Measurements from ENCODE around the gene LHFPL2.

Gene LHFPL2

DNA sequence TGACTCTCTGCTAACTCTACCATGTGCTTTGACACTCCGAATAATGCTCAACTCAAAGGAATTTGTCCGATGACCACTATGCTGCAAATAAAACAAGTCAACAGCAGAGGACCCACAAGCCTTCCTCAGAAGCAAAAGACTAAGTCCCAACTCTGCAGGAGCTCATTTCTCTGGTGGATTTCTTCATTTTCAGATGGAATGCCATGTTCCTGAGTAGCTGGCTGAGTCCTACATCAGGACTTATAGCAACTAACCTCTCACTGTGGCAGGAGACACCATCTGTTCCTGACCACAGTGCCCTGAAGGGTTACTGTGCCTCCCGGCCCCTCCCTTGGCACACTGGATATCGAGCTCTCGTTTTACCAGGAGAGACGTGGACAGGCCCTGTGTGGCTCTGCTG is 20.8 kb downstream of the LHFPL2 start:
- TF ChIP-seq, protein P1, sequence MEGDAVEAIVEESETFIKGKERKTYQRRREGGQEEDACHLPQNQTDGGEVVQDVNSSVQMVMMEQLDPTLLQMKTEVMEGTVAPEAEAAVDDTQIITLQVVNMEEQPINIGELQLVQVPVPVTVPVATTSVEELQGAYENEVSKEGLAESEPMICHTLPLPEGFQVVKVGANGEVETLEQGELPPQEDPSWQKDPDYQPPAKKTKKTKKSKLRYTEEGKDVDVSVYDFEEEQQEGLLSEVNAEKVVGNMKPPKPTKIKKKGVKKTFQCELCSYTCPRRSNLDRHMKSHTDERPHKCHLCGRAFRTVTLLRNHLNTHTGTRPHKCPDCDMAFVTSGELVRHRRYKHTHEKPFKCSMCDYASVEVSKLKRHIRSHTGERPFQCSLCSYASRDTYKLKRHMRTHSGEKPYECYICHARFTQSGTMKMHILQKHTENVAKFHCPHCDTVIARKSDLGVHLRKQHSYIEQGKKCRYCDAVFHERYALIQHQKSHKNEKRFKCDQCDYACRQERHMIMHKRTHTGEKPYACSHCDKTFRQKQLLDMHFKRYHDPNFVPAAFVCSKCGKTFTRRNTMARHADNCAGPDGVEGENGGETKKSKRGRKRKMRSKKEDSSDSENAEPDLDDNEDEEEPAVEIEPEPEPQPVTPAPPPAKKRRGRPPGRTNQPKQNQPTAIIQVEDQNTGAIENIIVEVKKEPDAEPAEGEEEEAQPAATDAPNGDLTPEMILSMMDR (IDR thresholded peaks at IDR 0.05; ENCODE audit: insufficient read depth, low read length, missing control alignments) = no peak
- H3K4me3 ChIP-seq (ENCODE audit: low read depth, low read length) = no peak overlapping the region
- POLR2A ChIA-PET = interaction anchor here (0.6 kb wide), 1 partner anchor 101 kb away, joined by 3 read pairs; no protein-coding TSS in a partner anchor
- CTCF ChIA-PET = interaction anchor here (0.8 to 3.4 kb wide), 15 partner anchors 9 to 307 kb away, joined by 3 to 16 read pairs (median 3); no protein-coding TSS in a partner anchor
- DNase-seq (ENCODE audit: low read depth, low spot score) = no peak

DNA sequence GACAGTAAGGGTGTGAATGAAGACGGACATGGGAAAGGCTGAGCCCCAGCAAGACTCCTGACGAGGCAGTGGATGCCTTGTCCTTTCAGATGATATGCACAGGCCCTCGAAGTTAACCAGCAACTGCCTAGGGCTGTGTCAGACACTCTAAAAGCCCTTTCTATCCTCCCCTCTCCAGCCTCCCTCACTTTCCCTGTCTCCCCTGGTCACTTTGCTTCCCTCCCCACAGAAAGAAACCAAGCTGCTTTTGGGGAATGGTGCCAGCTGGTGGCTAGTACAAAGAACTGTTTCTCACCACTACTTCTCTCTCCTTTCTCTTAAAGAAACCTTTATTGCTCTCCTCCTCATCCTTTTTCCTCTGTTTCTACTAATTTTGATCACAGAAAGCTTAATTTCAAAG is 21.4 kb downstream of the LHFPL2 start:
- CTCF ChIA-PET = interaction anchor here (0.7 to 3.4 kb wide), 16 partner anchors 10 to 306 kb away, joined by 3 to 16 read pairs (median 3); no protein-coding TSS in a partner anchor
- H3K4me3 ChIP-seq (ENCODE audit: low read depth, low read length) = no peak overlapping the region
- DNase-seq (ENCODE audit: low read depth, low spot score) = no peak
- TF ChIP-seq, protein P1 (IDR thresholded peaks at IDR 0.05; ENCODE audit: insufficient read depth, low read length, missing control alignments) = peak; percentile 42
- POLR2A ChIA-PET = interaction anchor here (0.6 to 0.7 kb wide), 2 partner anchors 15 to 100 kb away, joined by 3 read pairs; no protein-coding TSS in a partner anchor

DNA sequence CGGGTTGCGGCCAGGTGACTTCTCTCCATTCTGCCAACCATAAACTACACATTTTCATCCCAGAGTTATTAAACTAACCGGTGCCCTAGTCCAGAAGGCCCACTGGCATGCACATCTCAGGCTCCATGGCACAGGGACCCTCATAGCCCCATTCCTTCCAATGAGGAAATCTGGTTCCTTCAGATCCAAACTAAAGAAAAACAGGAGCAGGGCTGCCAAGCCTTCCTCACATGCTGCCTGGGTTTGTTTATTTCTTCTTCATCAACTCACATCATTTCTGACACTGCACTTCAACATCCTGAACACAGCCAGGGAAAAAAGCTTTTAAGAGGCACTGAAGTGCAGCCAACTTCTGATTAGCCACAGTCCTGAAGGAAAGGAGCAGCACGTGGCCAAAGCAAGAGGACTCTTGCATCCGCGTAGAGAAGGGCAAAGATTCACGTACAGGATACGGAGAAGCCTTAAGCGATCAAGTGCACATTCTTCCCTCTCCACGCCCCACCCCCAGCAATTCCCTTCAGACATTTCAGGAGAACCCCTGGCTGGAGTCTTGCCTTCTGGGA is 22.5 kb downstream of the LHFPL2 start:
- POLR2A ChIA-PET = no interaction called here
- no peak overlapping the region for H3K4me3 ChIP-seq (ENCODE audit: low read depth, low read length)
- CTCF ChIA-PET = interaction anchor here (1.1 to 3.4 kb wide), 5 partner anchors 11 to 154 kb away, joined by 3 to 16 read pairs (median 4); no protein-coding TSS in a partner anchor
- DNase-seq (ENCODE audit: low read depth, low spot score) = no peak
- TF ChIP-seq, protein P1 (IDR thresholded peaks at IDR 0.05; ENCODE audit: insufficient read depth, low read length, missing control alignments) = no peak

DNA sequence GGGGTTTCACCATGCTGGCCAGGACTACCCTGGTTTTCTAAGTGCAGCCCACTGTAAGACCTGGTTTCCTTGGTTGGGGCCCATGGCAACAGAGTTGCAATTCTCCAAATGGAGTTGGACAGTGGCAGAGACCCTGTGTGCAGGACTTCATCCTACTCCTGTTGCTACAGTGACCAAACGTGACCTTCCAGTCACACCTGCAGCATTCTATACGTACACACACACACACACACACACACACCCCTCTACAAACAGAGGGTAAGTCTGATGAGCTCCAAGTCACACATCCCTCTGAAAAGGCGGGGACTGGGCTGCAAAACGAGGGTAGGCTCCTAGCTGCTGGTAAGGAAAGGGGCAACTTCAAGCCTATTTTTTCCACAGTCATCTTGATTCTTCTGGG is 23.6 kb downstream of the LHFPL2 start:
- DNase-seq (ENCODE audit: low read depth, low spot score) = no peak
- ChIA-PET CTCF (interaction anchor here (1.1 kb wide), 2 partner anchors 19 to 152 kb away, joined by 3 read pairs; no protein-coding TSS in a partner anchor), POLR2A (no interaction called here)
- TF ChIP-seq, protein P1 (IDR thresholded peaks at IDR 0.05; ENCODE audit: insufficient read depth, low read length, missing control alignments) = no peak
- H3K4me3 ChIP-seq (ENCODE audit: low read depth, low read length) = no peak overlapping the region

DNA sequence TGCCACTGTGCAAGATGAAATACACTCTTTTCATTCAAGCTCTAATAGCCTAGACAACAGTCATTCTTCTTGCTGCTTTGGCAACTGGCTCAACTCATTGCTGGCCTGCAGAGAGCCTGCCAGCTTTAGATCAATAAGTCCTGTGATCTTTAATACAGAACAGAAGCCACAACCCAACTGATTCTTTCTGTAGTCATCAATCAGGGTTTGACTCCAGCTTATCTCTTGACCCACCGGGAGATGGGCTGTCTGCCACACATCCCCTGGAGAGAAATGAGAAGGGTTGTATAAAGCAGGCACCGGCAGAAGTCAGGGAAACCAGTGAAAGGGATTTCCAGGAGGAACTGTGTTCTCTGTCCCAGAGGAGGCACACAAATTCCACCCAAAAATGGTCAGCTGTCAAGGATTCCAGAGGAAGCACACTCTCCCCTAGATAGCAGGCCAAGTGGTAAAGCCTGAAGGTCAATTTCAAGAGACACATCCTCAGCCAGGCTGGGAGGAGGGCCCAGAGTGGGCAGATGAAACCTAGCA is 24.5 kb downstream of the LHFPL2 start:
- H3K4me3 ChIP-seq (ENCODE audit: low read depth, low read length) = no peak overlapping the region
- ChIA-PET POLR2A (no interaction called here), CTCF (interaction anchor here (0.8 to 1.3 kb wide), 5 partner anchors 9 to 151 kb away, joined by 3 to 6 read pairs (median 3); partner anchors contain the start of gene LHFPL2)
- TF ChIP-seq, protein P1 (IDR thresholded peaks at IDR 0.05; ENCODE audit: insufficient read depth, low read length, missing control alignments) = no peak
- no peak for DNase-seq (ENCODE audit: low read depth, low spot score)

DNA sequence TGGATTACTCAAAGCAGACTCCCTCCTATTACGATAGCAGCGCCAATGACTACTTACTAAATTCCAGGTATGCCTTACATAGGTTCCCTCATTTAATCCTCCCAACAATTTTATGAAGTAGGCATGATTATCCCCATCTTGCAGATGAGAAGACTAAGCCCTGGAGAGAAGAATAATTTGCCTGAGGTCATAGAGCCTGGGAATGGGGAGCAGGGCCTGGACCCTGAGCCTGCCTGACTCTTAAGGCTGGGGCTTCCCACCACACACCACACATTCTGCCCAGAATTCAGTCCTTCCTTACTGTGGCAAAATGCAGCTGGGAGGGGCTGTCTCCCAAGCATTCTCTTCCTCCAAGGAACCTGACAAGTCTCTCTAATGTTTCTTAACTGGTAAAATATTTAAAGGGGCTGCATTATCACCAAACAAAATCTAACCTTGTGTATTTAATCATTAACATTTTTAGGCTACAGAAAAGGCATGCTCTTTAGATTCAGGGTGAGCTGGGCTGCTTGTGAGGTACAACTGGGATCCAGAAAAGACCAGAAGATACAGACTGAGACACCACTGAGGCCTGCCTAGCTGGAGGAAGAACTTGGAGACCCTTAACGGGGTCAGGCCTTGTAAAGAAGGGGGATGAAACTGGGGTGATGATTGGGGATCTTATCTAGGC is 26.1 kb downstream of the LHFPL2 start:
- TF ChIP-seq, protein P1 (IDR thresholded peaks at IDR 0.05; ENCODE audit: insufficient read depth, low read length, missing control alignments) = no peak
- DNase-seq (ENCODE audit: low read depth, low spot score) = no peak
- no peak overlapping the region for H3K4me3 ChIP-seq (ENCODE audit: low read depth, low read length)
- ChIA-PET POLR2A (no interaction called here), CTCF (interaction anchor here (0.8 to 1.9 kb wide), 5 partner anchors 10 to 155 kb away, joined by 3 to 6 read pairs (median 5); no protein-coding TSS in a partner anchor)

All from AG04449 (cell line).